ELR (cell line): ENCODE results near the gene PKP2.

Experiments
- DNase-seq: peaks from one replicate; pipeline ENCODE4 v3.0.0-alpha.2; 2015; ENCODE audit warnings: low read depth

The PKP2 gene

GRCh38 chr12:32896432-32897280 is at the start of gene PKP2:
TSS of gene PKP2 (minus strand) at chr12:32896777. CDS start at chr12:32896731, 46 bp downstream.
- DNase-seq, result no peak

DNA sequence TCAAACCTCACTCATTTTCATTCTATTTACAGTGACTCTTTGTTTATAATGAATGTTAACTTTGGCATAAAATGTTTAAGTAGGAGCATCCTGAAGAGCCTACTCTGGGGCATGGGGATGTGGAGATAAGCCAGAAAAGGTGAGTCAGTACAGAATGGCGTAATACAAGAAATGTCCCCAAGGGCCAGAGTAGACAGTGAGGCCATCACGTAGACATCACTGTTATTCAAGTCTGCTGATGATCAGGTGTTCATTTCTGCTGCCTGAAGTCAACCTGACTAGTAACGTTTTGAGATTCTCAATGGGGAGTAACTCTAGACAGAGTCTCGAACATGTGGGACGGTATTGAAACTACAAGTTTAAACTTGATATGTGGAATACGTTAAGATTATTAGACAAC is 47.6 kb upstream of the PKP2 start:
- no peak for DNase-seq

DNA sequence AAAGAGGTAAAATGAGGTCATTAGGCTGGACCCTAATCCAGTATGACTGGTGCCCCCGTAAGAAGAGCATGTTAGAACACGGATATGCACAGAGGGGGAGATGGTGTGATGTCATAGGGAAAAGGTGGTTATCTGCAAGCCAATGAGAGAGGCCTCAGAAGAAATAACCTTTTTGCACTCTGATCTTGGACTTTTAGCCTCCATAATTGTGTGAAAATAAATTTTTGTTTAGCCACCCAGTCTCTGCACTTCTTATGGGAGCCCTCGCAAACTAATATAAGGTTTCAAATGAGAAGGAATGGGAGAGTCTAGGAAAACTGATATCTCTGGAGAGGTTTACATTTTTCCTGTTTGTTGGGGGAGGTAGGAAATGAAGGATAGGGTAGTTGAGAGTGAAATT is 43.2 kb upstream of the PKP2 start:
- no peak for DNase-seq

DNA sequence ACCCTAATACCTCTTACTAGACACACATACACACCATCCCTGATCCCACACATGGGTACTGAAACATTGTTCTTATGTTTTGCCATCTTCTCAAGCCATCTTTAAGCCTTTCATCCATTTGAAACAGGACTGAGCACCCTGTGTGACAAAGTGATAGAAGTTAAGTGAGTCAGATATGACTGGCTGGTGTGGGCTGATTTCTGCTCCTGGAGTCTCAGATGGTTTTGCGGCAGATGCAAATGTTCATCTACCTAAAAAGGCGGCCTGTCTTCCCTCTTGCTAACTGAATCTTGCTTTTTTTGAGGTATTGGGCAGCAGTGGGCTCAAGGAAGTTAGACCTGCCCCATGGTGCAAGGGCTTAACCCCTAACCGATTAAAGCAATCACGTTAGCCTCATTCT is 30.4 kb upstream of the PKP2 start:
- no peak for DNase-seq

DNA sequence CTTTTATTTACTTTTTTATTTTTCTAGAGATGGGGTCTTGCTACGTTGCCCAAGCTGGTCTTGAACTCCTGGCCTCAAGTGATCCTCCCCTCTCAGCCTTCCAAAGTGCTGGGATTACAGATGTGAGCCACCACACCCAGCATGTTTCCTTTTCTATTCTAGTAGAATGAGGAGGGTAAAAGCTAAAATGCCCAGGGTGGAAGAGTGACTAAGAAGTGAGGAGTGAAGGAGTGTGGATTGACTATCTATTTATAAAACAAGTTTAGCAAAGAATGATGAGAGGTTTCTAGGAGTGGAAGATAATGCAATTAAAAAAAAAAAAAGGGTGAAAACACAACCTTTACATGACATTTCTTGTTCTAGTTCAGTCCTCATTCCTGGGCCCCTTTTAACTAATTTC is 29.8 kb upstream of the PKP2 start:
- DNase-seq, result no peak

- DNase-seq, result no peak
Observed at GRCh38 chr12:32922546-32923297, 26.1 kb upstream of the PKP2 start.

- DNase-seq, result peak; percentile 2
Observed at GRCh38 chr12:32921397-32921796, 24.8 kb upstream of the PKP2 start.

DNA sequence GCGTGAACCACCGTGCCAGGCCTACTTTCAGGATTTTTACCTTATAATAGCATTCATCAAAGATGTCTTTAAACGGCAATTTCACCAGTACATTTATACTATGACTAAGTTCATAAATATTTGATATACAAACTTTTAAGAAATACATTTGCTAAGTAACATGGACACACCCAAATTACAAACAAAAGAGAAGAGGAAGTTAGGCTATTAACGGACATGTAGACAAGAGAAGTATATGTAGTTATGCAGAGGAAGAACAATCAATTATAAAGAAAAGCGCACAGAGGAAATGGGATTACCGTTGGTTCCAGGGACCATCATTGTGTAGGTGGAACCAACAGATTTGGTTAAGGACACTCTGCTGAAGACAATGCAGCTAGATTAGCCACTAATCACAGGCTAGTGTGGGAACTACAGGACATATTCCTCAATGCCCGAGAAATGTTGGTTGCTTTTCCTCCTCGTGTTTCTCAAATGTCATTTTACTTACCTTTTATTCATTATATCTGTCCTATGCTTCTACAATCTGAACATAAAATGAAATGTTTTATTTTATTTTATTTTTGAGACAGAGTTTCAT is 24.0 kb upstream of the PKP2 start:
- DNase-seq, result peak; percentile 1

DNA sequence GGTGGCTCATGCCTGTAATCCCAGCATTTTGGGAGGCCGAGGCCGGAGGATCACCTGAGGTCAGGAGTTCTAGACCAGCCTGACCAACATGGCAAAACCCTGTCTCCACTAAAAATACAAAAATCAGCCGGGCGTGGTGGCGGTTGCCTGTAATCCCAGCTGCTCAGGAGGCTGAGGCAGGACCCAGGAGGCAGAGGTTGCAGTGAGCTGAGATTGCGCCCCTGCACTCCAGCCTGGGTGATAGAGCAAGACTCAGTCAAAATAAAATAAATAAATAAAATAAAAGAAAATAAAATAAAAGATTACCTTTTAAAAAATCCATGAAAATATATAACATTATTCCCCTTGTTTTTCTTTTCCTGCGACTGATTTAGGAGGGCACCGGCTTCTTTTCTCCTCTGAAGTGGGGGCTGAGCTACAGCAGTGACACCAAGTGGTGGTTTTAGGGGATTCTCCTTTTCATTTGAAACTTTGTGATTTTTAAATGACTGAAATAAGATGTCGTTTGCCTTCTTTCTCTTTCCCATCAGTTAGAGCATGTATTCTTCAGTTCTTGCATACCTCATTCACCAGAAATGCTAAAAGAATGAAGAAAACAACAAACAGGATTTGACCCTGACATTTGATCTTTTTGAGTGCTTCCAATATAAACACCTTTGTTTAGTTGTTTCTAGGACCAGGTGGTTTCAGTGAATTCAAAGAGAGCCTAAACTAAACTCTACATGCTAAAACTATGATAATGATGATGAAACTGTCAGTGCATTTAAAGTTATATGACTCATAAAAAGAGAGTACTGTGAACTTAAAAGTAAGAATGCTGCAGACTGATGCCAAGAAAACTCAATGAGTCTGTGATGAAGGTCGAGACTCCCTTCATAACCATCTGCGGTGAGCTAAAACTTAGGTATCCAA is 22.6 kb upstream of the PKP2 start:
- DNase-seq, result peak; percentile 22

- no peak for DNase-seq
Observed at GRCh38 chr12:32917094-32917611, 20.6 kb upstream of the PKP2 start.

GRCh38 chr12:32907898-32908476 is 11.4 kb upstream of the PKP2 start:
- DNase-seq, result no peak

GRCh38 chr12:32907166-32907565 is 10.6 kb upstream of the PKP2 start:
- no peak for DNase-seq

DNA sequence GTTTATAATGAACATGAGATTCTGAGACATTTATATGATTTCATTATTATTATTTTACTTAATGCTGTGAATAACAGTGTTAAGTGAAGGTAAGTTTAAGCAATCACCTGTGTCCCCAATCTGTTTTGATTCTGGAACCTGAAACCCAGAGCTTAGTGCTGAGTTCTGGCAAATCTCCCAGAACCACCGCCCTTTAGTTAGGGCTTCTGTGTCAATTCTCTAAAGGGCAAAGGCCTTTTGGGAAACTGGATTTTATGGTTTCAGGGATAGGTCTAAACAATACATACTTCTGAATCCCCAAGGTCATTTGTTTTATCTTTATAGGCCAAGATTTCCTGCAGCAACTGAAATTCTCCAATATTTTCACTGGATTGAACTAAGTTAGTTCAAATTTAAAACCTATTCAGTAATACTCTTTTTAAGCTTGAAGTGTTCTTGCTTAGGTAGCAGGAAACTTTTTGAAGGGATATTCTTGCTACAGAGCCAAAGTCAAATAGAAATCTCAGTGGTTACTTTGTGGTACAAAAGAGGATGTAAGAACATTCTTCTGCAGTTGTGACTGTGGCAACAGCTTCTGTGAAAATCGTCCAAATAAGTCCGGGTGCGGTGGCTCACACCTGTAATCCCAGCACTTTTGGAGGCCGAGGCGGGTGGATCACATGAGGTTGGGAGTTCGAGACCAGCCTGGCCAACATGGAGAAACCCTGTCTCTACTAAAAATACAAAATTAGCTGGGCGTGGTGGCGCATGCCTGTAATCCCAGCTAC is 10.0 kb upstream of the PKP2 start:
- no peak for DNase-seq

DNA sequence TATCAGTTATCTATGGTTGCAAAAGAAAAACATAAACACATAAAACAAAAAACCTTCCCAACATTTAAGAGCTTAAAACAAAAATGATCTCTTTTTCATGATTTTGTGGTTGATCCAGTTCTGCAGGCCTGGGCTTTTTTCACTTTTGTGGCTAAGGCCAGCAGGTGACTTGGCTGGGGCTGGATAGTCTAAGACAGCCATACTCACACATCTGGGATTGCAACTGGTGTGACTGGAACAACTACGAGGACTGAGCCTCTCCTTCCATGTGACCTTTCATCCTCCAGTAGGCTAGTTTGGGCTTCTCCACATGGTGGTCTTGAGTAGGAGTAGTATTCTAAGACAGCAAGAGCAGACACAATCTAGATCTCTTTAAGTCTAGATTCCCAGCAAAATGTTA is 7.2 kb upstream of the PKP2 start:
- no peak for DNase-seq

DNA sequence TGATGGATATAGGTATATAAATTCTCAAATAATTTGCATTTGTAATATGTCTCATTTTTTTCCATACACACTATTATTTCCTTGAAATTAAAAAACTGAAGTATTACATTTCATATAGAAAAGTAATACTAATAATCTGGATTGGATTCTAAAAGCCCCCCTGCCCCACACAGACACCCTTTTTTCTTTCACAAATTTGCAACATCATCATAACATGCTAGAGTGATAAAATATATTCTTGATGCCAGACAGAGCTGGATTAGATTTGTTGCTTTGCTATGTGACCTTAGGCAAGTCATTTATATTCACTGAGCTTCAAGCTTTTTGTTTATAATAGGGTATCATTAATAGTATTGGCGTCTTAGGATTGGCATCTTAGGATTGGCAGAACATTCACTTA is 6.7 kb upstream of the PKP2 start:
- DNase-seq, result no peak

DNA sequence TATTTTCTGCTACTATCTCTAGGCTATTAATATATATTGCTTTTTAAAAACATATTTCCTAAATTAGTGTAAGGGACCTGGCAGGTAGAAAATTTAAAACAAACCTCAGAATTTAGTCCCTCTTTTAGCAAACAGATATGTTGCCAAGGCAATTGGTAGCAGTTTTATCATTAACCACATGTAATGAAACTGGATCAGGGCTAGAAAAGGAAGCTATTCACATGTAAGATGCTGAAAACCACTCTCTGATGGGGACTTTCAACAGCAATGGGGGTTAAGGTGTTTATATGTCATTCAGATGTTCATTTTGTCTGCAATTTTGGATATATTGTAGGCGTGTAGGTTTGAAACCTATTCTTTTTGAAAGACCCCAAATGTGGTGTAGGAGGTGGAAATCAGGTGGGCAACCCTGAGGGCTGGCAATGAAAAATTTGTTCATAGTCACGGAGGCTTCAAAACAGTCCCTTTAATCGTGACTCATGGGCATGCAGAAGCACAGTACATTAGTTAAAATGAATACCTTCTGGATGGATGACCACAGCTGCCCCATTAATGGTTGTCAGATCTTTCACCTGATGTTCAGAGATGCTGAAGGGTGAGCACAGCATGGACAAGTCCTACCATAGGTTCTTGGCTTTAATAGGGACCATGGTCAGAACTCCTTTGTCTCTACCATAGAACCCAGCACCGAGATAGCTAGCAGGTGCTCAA is 5.9 kb upstream of the PKP2 start:
- no peak for DNase-seq

GRCh38 chr12:32901553-32901952 is 5.0 kb upstream of the PKP2 start:
- no peak for DNase-seq

GRCh38 chr12:32897687-32898573 is 1.4 kb upstream of the PKP2 start:
- DNase-seq, result no peak

DNA sequence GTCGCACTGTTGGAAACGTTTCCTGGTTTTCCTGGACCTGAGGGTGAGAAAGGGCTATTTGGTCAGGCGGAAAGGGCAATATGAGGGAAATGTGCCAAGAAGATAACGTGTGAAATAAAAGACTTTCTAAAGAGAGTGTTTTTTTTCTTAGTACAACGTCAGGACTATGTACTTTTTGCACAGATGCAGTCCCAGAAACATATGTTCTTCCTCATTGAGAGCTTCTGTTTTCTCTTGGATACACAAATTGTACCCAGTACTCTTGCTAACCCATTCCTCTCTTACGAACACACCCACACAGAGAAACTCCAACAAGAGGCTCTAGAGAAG is 669 bp upstream of the PKP2 start:
- DNase-seq, result no peak
